A549 (cell line): ENCODE results near the gene FIBCD1.

ENCODE experiments used
- CBX2 ChIP-seq: fragments of 200-600 bp; sonication (generic); IDR thresholded peaks from 2 replicates; pipeline ENCODE4 v1.6.1; 2016; ENCODE audit warnings: low read depth, mild to moderate bottlenecking, borderline replicate concordance
- JUN ChIP-seq, 2 experiments: fragments of >200 bp; sonication (Bioruptor Twin); formaldehyde crosslinking; IDR thresholded peaks; 2 replicates in 1 of 2; 3 replicates in 1 of 2; pipeline ENCODE4 v1.6.1; 2016 to 2017
- PHF8 ChIP-seq: fragments of 200-600 bp; sonication (generic); IDR thresholded peaks from 2 replicates; pipeline ENCODE4 v1.6.1; 2016; ENCODE audit warnings: low read depth, mild to moderate bottlenecking, antibody characterized with exemption, moderate library complexity, borderline replicate concordance
- POLR2A ChIP-seq: IDR thresholded peaks from 2 replicates; pipeline ENCODE4 v1.6.1; 2012; ENCODE audit warnings: mild to moderate bottlenecking, low read length
- RCOR1 ChIP-seq: fragments of 150-350 bp; IDR thresholded peaks from 2 replicates; pipeline ENCODE4 v1.6.1; 2014; ENCODE audit warnings: antibody characterized with exemption, low read length, low read depth
- ZNF302 ChIP-seq: fragments of 250-450 bp; sonication (Bioruptor Pico); IDR thresholded peaks from 2 replicates; pipeline ENCODE4 v1.9.0; 2021; ENCODE audit warnings: inconsistent platforms, mild to moderate bottlenecking, moderate library complexity
- TF ChIP-seq, protein P1 (sequence below): fragments of >200 bp; sonication (Bioruptor Twin); formaldehyde crosslinking; IDR thresholded peaks from 3 replicates; pipeline ENCODE4 v1.5.1; 2016
- TF ChIP-seq, protein P2 (sequence below): fragments of 250-450 bp; sonication (Bioruptor Pico); IDR thresholded peaks from 2 replicates; pipeline ENCODE4 v1.5.0; 2021; ENCODE audit warnings: mild to moderate bottlenecking, moderate library complexity, borderline replicate concordance
- TF ChIP-seq, protein P3 (sequence below): fragments of >200 bp; sonication (Bioruptor Twin); formaldehyde crosslinking; IDR thresholded peaks from 3 replicates; pipeline ENCODE4 v1.6.1; 2016

DNA sequence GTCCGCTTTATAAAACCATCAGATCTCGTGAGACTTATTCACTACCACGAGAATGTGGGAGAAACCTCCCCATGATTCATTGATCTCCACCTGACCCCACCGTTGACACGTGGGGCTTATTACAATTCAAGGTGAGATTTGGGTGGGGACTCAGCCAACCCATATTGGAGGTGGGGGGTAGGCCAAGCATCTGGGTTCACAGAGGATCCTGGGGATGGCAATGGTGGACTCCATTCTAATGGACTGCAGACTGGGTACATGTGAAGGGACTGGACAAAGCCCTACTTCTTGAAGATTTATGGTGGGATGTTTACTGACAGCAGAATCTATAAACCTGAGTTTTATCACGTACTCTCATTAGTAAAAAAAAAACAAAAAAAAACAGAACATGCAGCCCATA, 57.5 kb downstream of the FIBCD1 start:
- TF ChIP-seq ZNF302 (CRISPR knock-in tag) (no peak), PHF8 (no peak), CBX2 (no peak), RCOR1 (no peak), JUN (IDR thresholded peaks at IDR 0.05) (no peak), POLR2A (no peak)
- TF ChIP-seq, protein P1, sequence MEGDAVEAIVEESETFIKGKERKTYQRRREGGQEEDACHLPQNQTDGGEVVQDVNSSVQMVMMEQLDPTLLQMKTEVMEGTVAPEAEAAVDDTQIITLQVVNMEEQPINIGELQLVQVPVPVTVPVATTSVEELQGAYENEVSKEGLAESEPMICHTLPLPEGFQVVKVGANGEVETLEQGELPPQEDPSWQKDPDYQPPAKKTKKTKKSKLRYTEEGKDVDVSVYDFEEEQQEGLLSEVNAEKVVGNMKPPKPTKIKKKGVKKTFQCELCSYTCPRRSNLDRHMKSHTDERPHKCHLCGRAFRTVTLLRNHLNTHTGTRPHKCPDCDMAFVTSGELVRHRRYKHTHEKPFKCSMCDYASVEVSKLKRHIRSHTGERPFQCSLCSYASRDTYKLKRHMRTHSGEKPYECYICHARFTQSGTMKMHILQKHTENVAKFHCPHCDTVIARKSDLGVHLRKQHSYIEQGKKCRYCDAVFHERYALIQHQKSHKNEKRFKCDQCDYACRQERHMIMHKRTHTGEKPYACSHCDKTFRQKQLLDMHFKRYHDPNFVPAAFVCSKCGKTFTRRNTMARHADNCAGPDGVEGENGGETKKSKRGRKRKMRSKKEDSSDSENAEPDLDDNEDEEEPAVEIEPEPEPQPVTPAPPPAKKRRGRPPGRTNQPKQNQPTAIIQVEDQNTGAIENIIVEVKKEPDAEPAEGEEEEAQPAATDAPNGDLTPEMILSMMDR, result no peak
- TF ChIP-seq, protein P2, sequence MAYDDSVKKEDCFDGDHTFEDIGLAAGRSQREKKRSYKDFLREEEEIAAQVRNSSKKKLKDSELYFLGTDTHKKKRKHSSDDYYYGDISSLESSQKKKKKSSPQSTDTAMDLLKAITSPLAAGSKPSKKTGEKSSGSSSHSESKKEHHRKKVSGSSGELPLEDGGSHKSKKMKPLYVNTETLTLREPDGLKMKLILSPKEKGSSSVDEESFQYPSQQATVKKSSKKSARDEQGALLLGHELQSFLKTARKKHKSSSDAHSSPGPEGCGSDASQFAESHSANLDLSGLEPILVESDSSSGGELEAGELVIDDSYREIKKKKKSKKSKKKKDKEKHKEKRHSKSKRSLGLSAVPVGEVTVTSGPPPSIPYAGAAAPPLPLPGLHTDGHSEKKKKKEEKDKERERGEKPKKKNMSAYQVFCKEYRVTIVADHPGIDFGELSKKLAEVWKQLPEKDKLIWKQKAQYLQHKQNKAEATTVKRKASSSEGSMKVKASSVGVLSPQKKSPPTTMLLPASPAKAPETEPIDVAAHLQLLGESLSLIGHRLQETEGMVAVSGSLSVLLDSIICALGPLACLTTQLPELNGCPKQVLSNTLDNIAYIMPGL (CRISPR knock-in tag), result no peak
- TF ChIP-seq, protein P3, sequence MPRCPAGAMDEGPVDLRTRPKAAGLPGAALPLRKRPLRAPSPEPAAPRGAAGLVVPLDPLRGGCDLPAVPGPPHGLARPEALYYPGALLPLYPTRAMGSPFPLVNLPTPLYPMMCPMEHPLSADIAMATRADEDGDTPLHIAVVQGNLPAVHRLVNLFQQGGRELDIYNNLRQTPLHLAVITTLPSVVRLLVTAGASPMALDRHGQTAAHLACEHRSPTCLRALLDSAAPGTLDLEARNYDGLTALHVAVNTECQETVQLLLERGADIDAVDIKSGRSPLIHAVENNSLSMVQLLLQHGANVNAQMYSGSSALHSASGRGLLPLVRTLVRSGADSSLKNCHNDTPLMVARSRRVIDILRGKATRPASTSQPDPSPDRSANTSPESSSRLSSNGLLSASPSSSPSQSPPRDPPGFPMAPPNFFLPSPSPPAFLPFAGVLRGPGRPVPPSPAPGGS, result no peak
